HK-2 (cell line): Measurements from ENCODE around the gene SLC25A36.
A peak's percentile ranks its signal among the peaks of the same experiment; 100 is the strongest.
"Not testable (repeated sequence)": the region's sequence is repeated elsewhere in the genome, so short reads cannot be mapped to it uniquely, and the experiment has no call there.

ENCODE experiments used
- DNase-seq: peaks from one replicate; pipeline ENCODE4 v3.0.0-alpha.2; 2018; ENCODE audit not compliant: unreplicated experiment

SLC25A36 gene

GRCh38 chr3:140931016-140931454 is 10.6 kb upstream of the SLC25A36 start:
- no peak for DNase-seq

DNA sequence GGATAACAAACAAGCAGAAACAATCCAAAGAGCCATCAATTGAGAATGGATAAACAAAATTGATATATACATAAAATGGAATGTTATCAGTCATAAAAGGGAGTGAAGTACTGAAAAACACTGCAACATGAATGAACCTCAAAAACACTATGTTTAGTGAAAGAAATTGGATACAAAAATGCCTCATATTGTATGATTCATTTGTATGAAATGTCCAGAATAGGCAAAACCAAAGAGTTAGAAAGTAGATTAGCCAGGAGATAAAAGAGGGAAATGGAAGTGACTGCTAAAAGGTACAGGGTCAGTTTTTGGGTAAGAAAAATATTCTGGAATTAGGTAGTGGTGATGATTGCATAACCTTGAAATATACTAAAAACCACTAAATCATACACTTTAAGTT is 9.8 kb upstream of the SLC25A36 start:
- no peak for DNase-seq

GRCh38 chr3:140933109-140933508 is 8.5 kb upstream of the SLC25A36 start:
- DNase-seq: no peak

GRCh38 chr3:140933552-140933951 is 8.1 kb upstream of the SLC25A36 start:
- no peak for DNase-seq

DNA sequence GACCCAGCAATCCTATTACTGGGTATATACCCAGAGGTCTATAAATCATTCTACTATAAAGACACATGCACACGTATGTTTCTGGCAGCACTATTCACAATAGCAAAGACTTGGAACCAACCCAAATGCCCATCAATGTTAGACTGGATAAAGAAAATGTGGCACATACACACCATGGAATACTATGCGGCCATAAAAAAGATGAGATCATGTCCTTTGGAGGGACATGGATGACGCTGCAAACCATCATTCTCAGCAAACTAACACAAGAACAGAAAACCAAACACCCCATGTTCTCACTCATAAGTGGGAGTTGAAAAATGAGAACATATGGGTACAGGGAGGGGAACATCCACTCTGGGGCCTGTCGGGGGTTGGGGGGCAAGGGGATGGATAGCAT is 2.3 kb upstream of the SLC25A36 start:
- not testable (repeated sequence) for DNase-seq

DNA sequence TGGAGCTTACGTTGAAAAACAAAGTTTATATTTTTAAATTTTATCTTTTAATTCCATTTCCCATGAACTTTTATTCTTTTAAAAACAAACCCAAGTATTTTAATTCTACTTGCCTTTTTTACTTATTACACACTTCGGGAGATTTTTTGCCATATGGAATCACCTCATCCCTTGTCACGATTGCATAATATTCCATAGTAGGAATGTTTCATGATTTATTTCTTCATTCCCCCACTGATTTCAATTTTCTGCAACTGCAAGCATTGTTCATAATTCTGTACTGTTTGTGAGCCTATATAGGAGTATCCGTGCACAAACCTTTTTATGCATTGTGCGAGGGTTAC is 574 bp upstream of the SLC25A36 start:
- no peak for DNase-seq

DNA sequence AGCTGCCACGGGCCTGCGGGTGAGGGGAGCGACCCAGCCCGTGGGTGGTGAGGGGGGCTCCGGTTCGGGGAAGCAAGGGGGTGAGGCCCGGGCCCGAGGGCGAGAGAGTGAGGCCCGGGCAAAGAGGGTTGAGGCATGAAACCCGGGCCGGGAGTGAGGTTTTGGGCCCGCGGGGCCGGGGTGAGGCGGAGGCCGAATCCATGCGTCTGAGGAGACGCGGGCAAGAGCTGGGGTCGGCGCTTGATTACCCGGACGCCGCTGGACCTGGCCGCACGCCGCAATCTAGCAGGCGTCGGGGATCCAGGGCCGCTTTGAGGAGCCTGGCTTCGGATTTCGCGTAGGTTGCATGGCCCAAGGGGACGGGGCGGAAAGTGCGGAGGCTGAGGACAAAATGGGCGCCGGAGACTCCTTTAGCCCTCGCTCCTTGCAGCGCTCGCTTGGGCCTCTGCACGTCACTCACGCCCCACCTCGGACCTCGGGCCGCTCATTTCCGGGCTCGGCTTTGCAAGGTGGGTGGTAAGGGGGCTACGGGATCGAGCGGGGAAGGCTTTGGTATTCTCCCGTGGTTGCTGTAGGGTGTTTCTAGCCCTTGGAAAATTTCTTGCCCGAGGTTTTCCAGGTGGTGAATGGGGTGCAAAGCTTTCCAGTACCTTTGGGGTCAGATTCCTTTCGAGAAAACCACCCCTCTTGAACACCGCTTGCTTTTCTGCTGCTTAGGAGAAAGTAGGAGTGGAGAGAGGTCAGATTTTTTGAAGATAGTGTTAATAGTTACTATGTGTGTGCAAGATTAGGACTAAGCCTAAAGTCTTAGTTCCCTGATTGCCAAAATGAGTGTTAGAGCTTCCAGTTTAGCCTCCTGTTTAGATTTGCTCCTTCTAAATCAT is 827 bp downstream of the SLC25A36 start:
- peak; percentile 84 for DNase-seq

GRCh38 chr3:140943781-140944552 is 2.3 kb downstream of the SLC25A36 start:
- no peak for DNase-seq

DNA sequence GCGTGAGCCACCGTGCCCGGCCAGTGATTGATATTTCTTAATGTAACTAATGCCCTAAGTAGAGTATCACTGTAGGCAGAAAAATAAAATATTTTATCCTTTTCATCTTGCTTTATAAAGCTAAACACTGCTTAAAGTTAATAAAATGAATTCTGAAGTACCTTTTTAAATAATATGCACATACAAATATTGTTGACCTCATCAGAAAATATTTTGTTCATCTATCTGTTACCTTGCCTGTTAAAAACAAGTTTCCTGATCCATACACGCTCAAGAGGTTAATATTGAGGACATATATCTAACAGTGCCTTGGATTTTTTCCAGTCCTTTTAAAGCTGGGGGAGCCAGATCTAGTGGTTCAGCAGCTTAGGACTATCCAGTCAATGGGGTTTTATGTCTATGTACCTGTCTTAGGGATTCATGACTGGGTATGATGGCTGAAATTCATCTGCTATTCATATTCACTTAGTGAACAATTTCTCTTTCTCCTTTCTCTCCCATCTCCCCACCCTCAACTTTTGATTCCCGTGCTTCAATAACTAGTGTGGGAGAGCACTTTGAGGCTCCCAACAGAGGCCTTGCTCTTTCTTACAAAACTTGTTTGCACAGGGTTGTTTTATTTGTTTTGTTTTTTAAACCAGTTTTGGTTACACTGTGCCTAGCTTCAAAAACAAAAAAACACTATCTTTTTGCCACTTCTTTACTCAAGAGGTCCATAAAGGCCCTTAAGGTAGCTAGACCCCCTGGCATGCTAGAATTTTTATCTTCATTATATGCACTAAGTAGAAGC is 7.0 kb downstream of the SLC25A36 start:
- DNase-seq: no peak

GRCh38 chr3:140950144-140950543 is 8.5 kb downstream of the SLC25A36 start:
- DNase-seq: no peak

GRCh38 chr3:140950863-140951262 is 9.2 kb downstream of the SLC25A36 start:
- DNase-seq: no peak

GRCh38 chr3:140951750-140952149 is 10.1 kb downstream of the SLC25A36 start:
- DNase-seq: not testable (repeated sequence)

DNA sequence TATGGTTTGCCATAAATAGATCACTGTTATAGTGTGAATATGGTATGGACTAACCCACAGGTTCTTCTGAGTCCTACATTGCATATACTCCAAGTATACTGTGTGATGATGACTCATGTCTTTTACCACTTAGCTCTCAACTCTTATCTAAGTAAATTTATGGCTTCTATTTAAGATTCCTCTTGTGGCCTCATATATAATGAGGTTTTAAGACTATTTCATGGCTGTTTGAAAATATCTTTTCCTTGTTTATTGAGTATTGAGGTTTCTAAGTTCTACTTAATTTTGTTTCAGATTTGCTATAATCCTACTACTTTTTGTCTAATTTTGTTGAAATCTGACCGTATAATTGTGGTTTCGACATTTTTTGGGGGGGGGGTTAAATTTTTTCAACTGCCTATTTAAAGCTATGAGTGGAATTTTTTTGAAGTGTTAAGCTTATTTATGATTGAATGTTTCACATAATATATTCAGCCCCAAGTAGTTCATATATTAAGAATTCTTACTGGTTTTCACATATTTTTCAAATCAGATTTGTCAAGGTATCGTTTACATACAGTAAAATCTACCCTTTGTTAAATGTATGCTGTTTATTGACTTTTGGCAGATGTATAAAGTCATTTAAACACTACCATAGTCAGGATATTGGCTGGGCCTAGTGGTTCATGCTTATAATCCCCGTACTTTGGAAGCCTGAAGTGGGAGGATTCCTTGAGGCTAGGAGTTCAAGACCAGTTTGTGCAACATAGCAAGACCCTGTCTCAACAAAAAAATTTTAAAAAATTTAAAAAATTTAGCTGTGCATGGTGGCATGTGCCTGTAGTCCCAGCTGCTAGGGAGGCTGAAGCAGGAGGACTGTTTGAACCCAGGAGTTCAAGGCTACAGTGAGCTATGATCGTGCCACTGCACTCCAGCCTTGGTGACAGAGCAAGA is 11.7 kb downstream of the SLC25A36 start:
- no peak for DNase-seq

DNA sequence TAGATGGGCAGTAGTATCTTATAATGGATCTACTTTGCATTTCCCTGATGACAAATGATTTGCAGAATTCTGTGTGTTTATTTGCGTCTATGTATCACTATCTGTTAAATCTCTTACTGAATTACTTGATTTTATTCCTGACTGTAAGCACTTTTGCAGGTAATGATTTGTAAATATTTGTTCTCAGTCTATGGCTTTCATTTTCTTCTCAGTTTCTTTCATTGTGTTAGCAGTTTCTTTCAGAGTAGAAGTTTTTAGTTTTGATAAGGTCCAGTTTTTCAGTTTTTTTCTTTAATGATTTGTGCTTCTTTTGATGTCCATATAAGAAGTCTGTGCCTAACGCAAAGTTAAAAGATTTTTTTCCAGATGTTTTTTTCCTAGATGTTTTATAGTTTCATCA is 12.9 kb downstream of the SLC25A36 start:
- no peak for DNase-seq

DNA sequence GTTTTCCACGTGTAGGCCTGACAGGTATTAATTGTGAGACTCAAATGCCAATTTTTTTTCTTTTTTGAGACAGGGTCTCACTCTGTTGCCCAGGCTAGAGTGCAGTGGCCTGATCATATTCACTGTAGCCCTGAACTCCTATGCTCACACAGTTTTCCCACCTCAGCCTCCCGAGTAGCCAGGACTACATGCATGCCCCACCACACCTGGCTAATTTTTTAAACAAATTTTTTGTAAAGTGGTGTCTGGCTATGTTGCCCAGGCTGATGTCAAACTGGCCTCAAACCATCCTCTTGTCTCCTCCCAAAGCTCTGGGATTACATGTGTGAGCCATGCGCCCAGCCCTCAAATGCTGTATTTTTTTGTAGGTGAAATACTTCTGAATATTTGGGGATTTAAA is 14.0 kb downstream of the SLC25A36 start:
- no peak for DNase-seq

- no peak for DNase-seq
Observed at GRCh38 chr3:140956058-140956835, 14.6 kb downstream of the SLC25A36 start.

- no peak for DNase-seq
Observed at GRCh38 chr3:140972833-140973232, 31.2 kb downstream of the SLC25A36 start.

GRCh38 chr3:140974900-140975299 is 33.3 kb downstream of the SLC25A36 start:
- DNase-seq: no peak

- no peak for DNase-seq
Observed at GRCh38 chr3:140980663-140981062, 39.0 kb downstream of the SLC25A36 start.

DNA sequence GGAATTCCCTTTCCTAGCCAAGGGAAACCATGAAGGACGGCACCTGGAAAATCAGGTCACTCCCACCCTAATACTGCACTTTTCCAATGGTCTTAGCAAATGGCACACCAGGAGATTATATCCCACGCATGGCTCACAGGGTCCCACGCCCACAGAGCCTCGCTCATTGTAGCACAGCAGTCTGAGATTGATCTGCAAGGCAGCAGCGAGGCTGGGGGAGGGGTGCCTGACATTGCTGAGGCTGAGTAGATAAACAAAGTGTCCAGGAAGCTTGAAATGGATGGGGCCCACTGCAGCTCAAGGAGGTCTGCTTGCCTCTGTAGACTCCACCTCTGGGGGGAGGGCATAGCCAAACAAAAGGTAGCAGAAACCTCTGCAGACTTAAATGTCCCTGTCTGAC is 46.2 kb downstream of the SLC25A36 start:
- DNase-seq: not testable (repeated sequence)
